WTC11 (cell line): ENCODE data around the gene CFAP161.

Experiments
- ZNF263 ChIP-seq: sonication (generic); formaldehyde crosslinking; IDR thresholded peaks from 2 replicates; pipeline ENCODE4 v1.8.1; 2022; ENCODE audit warnings: low read depth, mild to moderate bottlenecking, moderate library complexity, missing genetic modification reagents
- TF ChIP-seq, protein P1 (sequence below): fragments of 200-600 bp; IDR thresholded peaks from 2 replicates; pipeline ENCODE4 v1.8.0; 2022; ENCODE audit warnings: antibody characterized with exemption
- TF ChIP-seq, protein P2 (sequence below): sonication (generic); formaldehyde crosslinking; IDR thresholded peaks from 2 replicates; pipeline ENCODE4 v1.8.1; 2022; ENCODE audit warnings: low read depth, missing genetic modification reagents, borderline replicate concordance

DNA sequence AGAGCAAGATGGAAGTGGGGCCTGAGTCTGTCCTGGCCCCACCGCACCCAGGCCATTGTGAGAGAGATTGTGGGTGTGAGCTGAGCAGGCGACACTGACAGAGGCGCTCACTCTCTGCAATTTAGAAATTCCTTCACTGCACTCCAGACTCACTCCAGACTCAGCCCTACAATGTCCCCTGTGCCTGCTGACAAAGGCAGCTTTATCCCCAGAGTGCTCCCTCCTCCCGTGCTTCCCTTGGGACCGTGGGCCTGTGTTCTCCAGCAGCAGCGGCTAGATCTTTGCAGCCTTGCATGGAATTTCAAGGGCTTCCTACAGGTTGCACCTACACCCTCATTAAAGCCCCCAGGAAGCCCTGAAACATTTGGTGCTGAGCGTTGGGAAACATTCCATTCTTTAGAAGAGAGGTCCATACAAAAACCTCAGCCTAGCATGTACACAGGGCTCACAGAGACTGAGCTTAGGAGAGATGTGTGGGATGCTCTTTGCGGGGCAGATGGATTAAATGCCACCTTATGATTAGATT, 61.3 kb downstream of the CFAP161 start:
- TF ChIP-seq, protein P1, sequence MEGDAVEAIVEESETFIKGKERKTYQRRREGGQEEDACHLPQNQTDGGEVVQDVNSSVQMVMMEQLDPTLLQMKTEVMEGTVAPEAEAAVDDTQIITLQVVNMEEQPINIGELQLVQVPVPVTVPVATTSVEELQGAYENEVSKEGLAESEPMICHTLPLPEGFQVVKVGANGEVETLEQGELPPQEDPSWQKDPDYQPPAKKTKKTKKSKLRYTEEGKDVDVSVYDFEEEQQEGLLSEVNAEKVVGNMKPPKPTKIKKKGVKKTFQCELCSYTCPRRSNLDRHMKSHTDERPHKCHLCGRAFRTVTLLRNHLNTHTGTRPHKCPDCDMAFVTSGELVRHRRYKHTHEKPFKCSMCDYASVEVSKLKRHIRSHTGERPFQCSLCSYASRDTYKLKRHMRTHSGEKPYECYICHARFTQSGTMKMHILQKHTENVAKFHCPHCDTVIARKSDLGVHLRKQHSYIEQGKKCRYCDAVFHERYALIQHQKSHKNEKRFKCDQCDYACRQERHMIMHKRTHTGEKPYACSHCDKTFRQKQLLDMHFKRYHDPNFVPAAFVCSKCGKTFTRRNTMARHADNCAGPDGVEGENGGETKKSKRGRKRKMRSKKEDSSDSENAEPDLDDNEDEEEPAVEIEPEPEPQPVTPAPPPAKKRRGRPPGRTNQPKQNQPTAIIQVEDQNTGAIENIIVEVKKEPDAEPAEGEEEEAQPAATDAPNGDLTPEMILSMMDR = no peak
- TF ChIP-seq, protein P2, sequence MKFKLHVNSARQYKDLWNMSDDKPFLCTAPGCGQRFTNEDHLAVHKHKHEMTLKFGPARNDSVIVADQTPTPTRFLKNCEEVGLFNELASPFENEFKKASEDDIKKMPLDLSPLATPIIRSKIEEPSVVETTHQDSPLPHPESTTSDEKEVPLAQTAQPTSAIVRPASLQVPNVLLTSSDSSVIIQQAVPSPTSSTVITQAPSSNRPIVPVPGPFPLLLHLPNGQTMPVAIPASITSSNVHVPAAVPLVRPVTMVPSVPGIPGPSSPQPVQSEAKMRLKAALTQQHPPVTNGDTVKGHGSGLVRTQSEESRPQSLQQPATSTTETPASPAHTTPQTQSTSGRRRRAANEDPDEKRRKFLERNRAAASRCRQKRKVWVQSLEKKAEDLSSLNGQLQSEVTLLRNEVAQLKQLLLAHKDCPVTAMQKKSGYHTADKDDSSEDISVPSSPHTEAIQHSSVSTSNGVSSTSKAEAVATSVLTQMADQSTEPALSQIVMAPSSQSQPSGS (CRISPR knock-in tag) = no peak
- TF ChIP-seq ZNF263 (CRISPR knock-in tag) = no peak
